ENCODE data around the gene CPNE6. TPM values are rescaled to one million over a fixed set of nuclear protein-coding genes. Genes with fewer than 3 reads are reported as not detected.
"Not testable (repeated sequence)": the region's sequence is repeated elsewhere in the genome, so short reads cannot be mapped to it uniquely, and the experiment has no call there.

The CPNE6 gene
- total RNA-seq (not detected), polyA plus RNA-seq (under 1 TPM in 1 of 2 donors, not detected in 1; 0.04 TPM)

GRCh38 chr14:24071144-24071697, at the start of gene CPNE6:
Gene CPNE6, plus strand, starts transcription at chr14:24071562. Its CDS starts 1,375 bp downstream, at chr14:24072937.
- Histone ChIP-seq H3K27ac (ENCODE audit: low read depth, low read length) (no peak within 1 kb of the TSS), H3K4me1 (ENCODE audit: insufficient read depth, low read length) (no peaks in the 10 kb centered on the region), H3K4me3 (ENCODE audit: low read length in 2 of 2) (no peak within 1 kb of the TSS), H3K9me3 (ENCODE audit: control insufficient read depth in 1 of 2, low read length in 2 of 2) (no peaks in the 10 kb centered on the region), H3K27me3 (ENCODE audit: insufficient read depth, low read length) (no peaks in the 10 kb centered on the region), H3K36me3 (ENCODE audit: insufficient read depth, low read length) (no peaks in the 10 kb centered on the region)
- ChIA-PET CTCF (ENCODE audit: partially characterized antibody) (interaction anchor here (1.1 to 1.9 kb wide), 2 partner anchors 13 to 37 kb away, joined by 5 to 8 read pairs; no protein-coding TSS in a partner anchor), POLR2A (ENCODE audit: partially characterized antibody) (interaction anchor here (1.6 kb wide), 1 partner anchor 10 kb away, joined by 6 read pairs; no protein-coding TSS in a partner anchor)
- H3K4me3 Mint-ChIP-seq, result no peak within 1 kb of the TSS
- intact Hi-C loops (cut with micrococcal nuclease), result no loop called here
- peaks cover 7 to 14% of the 10 kb centered on the region in 2 donors for H3K27me3 Mint-ChIP-seq
- no peaks in the 10 kb centered on the region for H3K36me3 Mint-ChIP-seq
- H3K9me3 Mint-ChIP-seq, result no peaks in the 10 kb centered on the region
- H3K27ac Mint-ChIP-seq, result no peak within 1 kb of the TSS
- no peak for DNase-seq
- peaks cover 0 to 2% (median 0%) of the 10 kb centered on the region in 4 donors for H3K4me1 Mint-ChIP-seq

GRCh38 chr14:24024939-24025418, 46.4 kb upstream of the CPNE6 start:
- POLR2A ChIA-PET (ENCODE audit: partially characterized antibody); H3K4me3 Mint-ChIP-seq; H3K27me3 Mint-ChIP-seq; H3K27ac ChIP-seq (ENCODE audit: low read depth, low read length); H3K9me3 Mint-ChIP-seq; H3K9me3 ChIP-seq (ENCODE audit: control insufficient read depth in 1 of 2, low read length in 2 of 2); H3K27ac Mint-ChIP-seq; H3K4me3 ChIP-seq (ENCODE audit: low read length in 2 of 2); H3K27me3 ChIP-seq (ENCODE audit: insufficient read depth, low read length); DNase-seq; H3K4me1 ChIP-seq (ENCODE audit: insufficient read depth, low read length); CTCF ChIA-PET (ENCODE audit: partially characterized antibody); intact Hi-C loops (cut with micrococcal nuclease); H3K36me3 ChIP-seq (ENCODE audit: insufficient read depth, low read length); H3K36me3 Mint-ChIP-seq: not testable (repeated sequence)
- H3K4me1 Mint-ChIP-seq, result peaks cover 4 to 10% (median 6%) of the 10 kb centered on the region in 4 donors

- POLR2A ChIA-PET (ENCODE audit: partially characterized antibody); CTCF ChIA-PET (ENCODE audit: partially characterized antibody): not testable (repeated sequence)
- H3K9me3 Mint-ChIP-seq, result peaks cover 0 to 31% (median 19%) of the 10 kb centered on the region in 8 donors
Measured at GRCh38 chr14:24029687-24030086, 41.7 kb upstream of the CPNE6 start.

DNA sequence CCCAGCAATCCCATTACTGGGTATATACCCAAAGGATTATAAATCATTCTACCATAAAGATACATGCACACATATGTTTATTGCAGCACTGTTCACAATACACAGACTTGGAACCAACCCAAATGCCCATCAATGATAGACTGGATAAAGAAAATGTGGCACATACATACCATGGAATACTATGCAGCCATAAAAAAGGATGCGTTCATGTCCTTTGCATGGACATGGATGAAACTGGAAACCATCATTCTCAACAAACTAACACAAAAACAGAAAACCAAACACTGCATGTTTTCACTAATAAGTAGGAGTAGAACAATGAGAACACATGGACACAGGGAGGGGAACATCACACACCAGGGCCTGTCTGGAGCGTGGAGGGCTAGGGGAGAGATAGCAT, 40.0 kb upstream of the CPNE6 start:
- H3K27me3 ChIP-seq (ENCODE audit: insufficient read depth, low read length); H3K27me3 Mint-ChIP-seq; H3K4me1 Mint-ChIP-seq; H3K36me3 Mint-ChIP-seq; H3K9me3 ChIP-seq (ENCODE audit: control insufficient read depth in 1 of 2, low read length in 2 of 2); POLR2A ChIA-PET (ENCODE audit: partially characterized antibody); H3K36me3 ChIP-seq (ENCODE audit: insufficient read depth, low read length); H3K4me1 ChIP-seq (ENCODE audit: insufficient read depth, low read length); DNase-seq; H3K4me3 Mint-ChIP-seq; intact Hi-C loops (cut with micrococcal nuclease); H3K27ac ChIP-seq (ENCODE audit: low read depth, low read length); CTCF ChIA-PET (ENCODE audit: partially characterized antibody); H3K4me3 ChIP-seq (ENCODE audit: low read length in 2 of 2): not testable (repeated sequence)
- Mint-ChIP-seq H3K9me3 (peaks cover 0 to 31% (median 19%) of the 10 kb centered on the region in 8 donors), H3K27ac (peak overlapping the region in 1 of 7 donors; percentile 25)

More at GRCh38 chr14:24029687-24030086, 41.7 kb upstream of the CPNE6 start:
- H3K36me3 ChIP-seq (ENCODE audit: insufficient read depth, low read length); H3K4me3 ChIP-seq (ENCODE audit: low read length in 2 of 2); H3K4me1 ChIP-seq (ENCODE audit: insufficient read depth, low read length); DNase-seq; H3K36me3 Mint-ChIP-seq; H3K27ac ChIP-seq (ENCODE audit: low read depth, low read length); H3K27me3 Mint-ChIP-seq; H3K27ac Mint-ChIP-seq; H3K9me3 ChIP-seq (ENCODE audit: control insufficient read depth in 1 of 2, low read length in 2 of 2); H3K4me3 Mint-ChIP-seq; intact Hi-C loops (cut with micrococcal nuclease); H3K27me3 ChIP-seq (ENCODE audit: insufficient read depth, low read length): not testable (repeated sequence)
- peaks cover 4 to 10% (median 8%) of the 10 kb centered on the region in 4 donors for H3K4me1 Mint-ChIP-seq

- ChIA-PET POLR2A (ENCODE audit: partially characterized antibody) (no interaction called here), CTCF (ENCODE audit: partially characterized antibody) (interaction anchor here (0.8 to 1.5 kb wide), 3 partner anchors 9 to 17 kb away, joined by 3 to 4 read pairs (median 3); no protein-coding TSS in a partner anchor)
- no peak for DNase-seq
- Mint-ChIP-seq H3K4me1 (peaks cover 5 to 15% (median 8%) of the 10 kb centered on the region in 4 donors), H3K27me3 (no peaks in the 10 kb centered on the region), H3K9me3 (peaks cover 0 to 27% (median 19%) of the 10 kb centered on the region in 8 donors), H3K36me3 (peaks cover 0 to 2% of the 10 kb centered on the region in 2 donors), H3K4me3 (peak overlapping the region in 1 of 8 donors; percentile 1), H3K27ac (no peak overlapping the region)
- Histone ChIP-seq H3K4me1 (ENCODE audit: insufficient read depth, low read length) (peaks cover 3% of the 10 kb centered on the region), H3K27ac (ENCODE audit: low read depth, low read length) (no peak overlapping the region), H3K4me3 (ENCODE audit: low read length in 2 of 2) (no peak overlapping the region), H3K27me3 (ENCODE audit: insufficient read depth, low read length) (no peaks in the 10 kb centered on the region), H3K9me3 (ENCODE audit: control insufficient read depth in 1 of 2, low read length in 2 of 2) (no peaks in the 10 kb centered on the region), H3K36me3 (ENCODE audit: insufficient read depth, low read length) (no peaks in the 10 kb centered on the region)
- intact Hi-C loops (cut with micrococcal nuclease), result no loop called here
Measured at GRCh38 chr14:24032727-24033418, 38.5 kb upstream of the CPNE6 start.

DNA sequence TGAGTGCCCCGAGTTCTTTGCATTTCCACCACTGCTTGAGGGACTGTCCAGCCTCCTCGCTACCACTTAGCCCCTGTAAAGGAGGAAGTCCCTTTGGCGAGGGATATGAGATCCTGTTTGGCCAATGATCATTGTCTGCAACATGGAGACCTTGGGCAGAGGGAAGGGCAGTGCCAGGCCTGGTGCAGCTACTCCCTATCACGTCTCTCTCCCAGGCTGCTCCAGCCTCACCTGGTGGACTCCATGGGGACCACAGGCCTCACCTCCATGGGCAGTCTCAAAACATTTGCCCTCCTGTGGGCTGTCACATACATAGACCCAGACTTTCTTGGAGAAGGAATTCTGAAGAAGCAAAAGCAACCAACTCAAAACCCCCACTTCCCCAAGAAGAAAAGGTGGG, 35.6 kb upstream of the CPNE6 start:
- H3K27ac Mint-ChIP-seq, result peak overlapping the region; percentile 40 to 94 (median 64)
- POLR2A ChIA-PET (ENCODE audit: partially characterized antibody); H3K4me1 ChIP-seq (ENCODE audit: insufficient read depth, low read length); H3K36me3 ChIP-seq (ENCODE audit: insufficient read depth, low read length); H3K27me3 Mint-ChIP-seq; DNase-seq; H3K27me3 ChIP-seq (ENCODE audit: insufficient read depth, low read length); H3K36me3 Mint-ChIP-seq; H3K9me3 ChIP-seq (ENCODE audit: control insufficient read depth in 1 of 2, low read length in 2 of 2): not testable (repeated sequence)
- CTCF ChIA-PET (ENCODE audit: partially characterized antibody), result interaction anchor here (1.0 to 1.1 kb wide), 5 partner anchors 10 to 61 kb away, joined by 3 to 4 read pairs (median 4); no protein-coding TSS in a partner anchor
- H3K4me1 Mint-ChIP-seq, result peaks cover 5 to 15% (median 8%) of the 10 kb centered on the region in 4 donors
- peak overlapping the region in 1 of 2 donors; percentile 73 for H3K4me3 ChIP-seq (ENCODE audit: low read length in 2 of 2)
- peaks cover 0 to 23% (median 19%) of the 10 kb centered on the region in 8 donors for H3K9me3 Mint-ChIP-seq
- peak overlapping the region; percentile 67 for H3K27ac ChIP-seq (ENCODE audit: low read depth, low read length)
- intact Hi-C loops (cut with micrococcal nuclease), result loop anchor here (1.0 to 5.0 kb wide), 4 partner anchors 17 to 403 kb away; partner anchors contain the start of gene CARMIL3
- peak overlapping the region; percentile 87 to 100 (median 96) for H3K4me3 Mint-ChIP-seq
